A673 (cell line): ENCODE measurements around the gene OR9A2. TPM values are rescaled to one million over a fixed set of nuclear protein-coding genes. Genes with fewer than 3 reads are reported as not detected.

ENCODE experiments used
- BruUV-seq: library from RNA; stranded (reverse); fragments of 400-500 nt; replicated peaks from 2 replicates; lab custom pipeline; 2021; lab: Mats Ljungman, UMichigan
- CTCF ChIA-PET: fragments of 300-600 bp; sonication (Branson Sonifier 250); formaldehyde crosslinking; loops from one replicate; lab custom pipeline; 2022; ENCODE audit warnings: antibody characterized with exemption; lab: Charles Lee
- POLR2A ChIA-PET: fragments of 300-600 bp; sonication (Branson Sonifier 250); formaldehyde crosslinking; loops from one replicate; lab custom pipeline; 2022; ENCODE audit warnings: antibody characterized with exemption; ENCODE audit not compliant: low non-redundant PET; lab: Charles Lee
- DNase-seq: peaks from one replicate; pipeline ENCODE4 v3.0.0-alpha.2; 2015; ENCODE audit warnings: low spot score
- H3K27ac ChIP-seq: fragments of 200-600 bp; sonication (generic); 2 replicates; pipeline ENCODE4 v1.5.1; 2016; ENCODE audit warnings: mixed run types, low read depth, mild to moderate bottlenecking, mixed read lengths, antibody characterized with exemption, low read length; ENCODE audit not compliant: poor library complexity, severe bottlenecking
- H3K27me3 ChIP-seq: fragments of 200-600 bp; sonication (generic); replicated peaks from 2 replicates; pipeline ENCODE4 v1.6.1; 2017; ENCODE audit warnings: mixed run types, low read depth, mild to moderate bottlenecking, mixed read lengths, antibody characterized with exemption, low read length; ENCODE audit not compliant: insufficient read depth, poor library complexity
- H3K36me3 ChIP-seq: fragments of 200-600 bp; sonication (generic); 2 replicates; pipeline ENCODE4 v1.6.1; 2016; ENCODE audit warnings: mixed run types, mild to moderate bottlenecking, mixed read lengths, antibody characterized with exemption, low read length; ENCODE audit not compliant: insufficient read depth, poor library complexity, severe bottlenecking
- H3K4me1 ChIP-seq: fragments of 200-600 bp; sonication (generic); 2 replicates; pipeline ENCODE4 v1.6.1; 2017; ENCODE audit warnings: mixed run types, mild to moderate bottlenecking, mixed read lengths, antibody characterized with exemption, low read length; ENCODE audit not compliant: insufficient read depth, poor library complexity, severe bottlenecking
- H3K4me3 ChIP-seq: fragments of 200-600 bp; sonication (generic); 2 replicates; pipeline ENCODE4 v1.5.1; 2016; ENCODE audit warnings: low read depth, mixed run types, mild to moderate bottlenecking, mixed read lengths, low read length; ENCODE audit not compliant: poor library complexity, severe bottlenecking
- H3K9me3 ChIP-seq: fragments of 200-600 bp; sonication (generic); 2 replicates; pipeline ENCODE4 v1.6.1; 2016; ENCODE audit warnings: mixed run types, low read depth, mild to moderate bottlenecking, mixed read lengths, antibody characterized with exemption, low read length; ENCODE audit not compliant: poor library complexity, severe bottlenecking
- EZH2 ChIP-seq: fragments of 200-600 bp; sonication (generic); IDR thresholded peaks from 2 replicates; pipeline ENCODE4 v1.6.1; 2017; ENCODE audit warnings: borderline replicate concordance, low read depth, mild to moderate bottlenecking, mixed read lengths, antibody characterized with exemption, low read length; ENCODE audit not compliant: poor library complexity, severe bottlenecking
- intact Hi-C: fragments of 100-400 bp; cut with micrococcal nuclease; formaldehyde crosslinking; loops from one replicate; pipeline ENCODE4 v1.10.0; 2022; ENCODE audit not compliant: unreplicated experiment
- total RNA-seq: library from RNA; stranded (reverse); gene quantifications from 2 replicates; pipeline ENCODE4 v1.2.3, GENCODE V29; 2021
- TF ChIP-seq, protein P1 (sequence below): fragments of 300-800, 200-600 bp; sonication (generic); conservative IDR thresholded peaks from 2 replicates; pipeline ENCODE4 v1.5.1; 2017; ENCODE audit warnings: low read depth, mild to moderate bottlenecking, antibody characterized with exemption, low read length, moderate library complexity, mixed read lengths

OR9A2 gene
- total RNA-seq, 1 experiment from 2014 or later: not detected

DNA sequence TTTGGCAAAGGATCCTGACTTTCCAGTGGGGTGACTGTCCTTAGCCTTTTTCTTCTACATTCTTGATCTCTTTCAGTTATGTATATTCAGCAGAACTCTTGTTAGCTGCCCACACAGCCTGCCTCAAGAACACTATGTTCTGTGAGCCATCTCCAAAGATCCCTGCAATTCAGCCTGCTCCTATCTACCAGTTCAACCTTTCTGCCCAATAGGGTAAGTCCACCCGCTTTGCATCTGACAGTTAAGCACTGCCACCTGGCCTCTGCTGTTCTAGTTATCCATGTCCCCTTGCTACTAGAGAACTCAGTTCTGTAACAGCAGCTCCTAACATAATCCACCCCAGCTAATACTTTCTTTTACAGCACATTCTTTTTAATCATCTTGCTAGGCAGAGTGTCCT lies 13.5 kb downstream of the OR9A2 start:
- intact Hi-C loops: no loop called here
- no peak overlapping the region for H3K27ac ChIP-seq
- H3K9me3 ChIP-seq: no peaks in the 10 kb centered on the region
- TF ChIP-seq, protein P1, sequence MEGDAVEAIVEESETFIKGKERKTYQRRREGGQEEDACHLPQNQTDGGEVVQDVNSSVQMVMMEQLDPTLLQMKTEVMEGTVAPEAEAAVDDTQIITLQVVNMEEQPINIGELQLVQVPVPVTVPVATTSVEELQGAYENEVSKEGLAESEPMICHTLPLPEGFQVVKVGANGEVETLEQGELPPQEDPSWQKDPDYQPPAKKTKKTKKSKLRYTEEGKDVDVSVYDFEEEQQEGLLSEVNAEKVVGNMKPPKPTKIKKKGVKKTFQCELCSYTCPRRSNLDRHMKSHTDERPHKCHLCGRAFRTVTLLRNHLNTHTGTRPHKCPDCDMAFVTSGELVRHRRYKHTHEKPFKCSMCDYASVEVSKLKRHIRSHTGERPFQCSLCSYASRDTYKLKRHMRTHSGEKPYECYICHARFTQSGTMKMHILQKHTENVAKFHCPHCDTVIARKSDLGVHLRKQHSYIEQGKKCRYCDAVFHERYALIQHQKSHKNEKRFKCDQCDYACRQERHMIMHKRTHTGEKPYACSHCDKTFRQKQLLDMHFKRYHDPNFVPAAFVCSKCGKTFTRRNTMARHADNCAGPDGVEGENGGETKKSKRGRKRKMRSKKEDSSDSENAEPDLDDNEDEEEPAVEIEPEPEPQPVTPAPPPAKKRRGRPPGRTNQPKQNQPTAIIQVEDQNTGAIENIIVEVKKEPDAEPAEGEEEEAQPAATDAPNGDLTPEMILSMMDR: no peak
- no peak for TF ChIP-seq EZH2
- H3K4me3 ChIP-seq: no peak overlapping the region
- H3K27me3 ChIP-seq: peaks cover 3% of the 10 kb centered on the region
- no peak for DNase-seq
- no peaks in the 10 kb centered on the region for H3K36me3 ChIP-seq
- BruUV-seq: no TSS peak
- H3K4me1 ChIP-seq: no peaks in the 10 kb centered on the region
- ChIA-PET CTCF (interaction anchor here (1.8 kb wide), 1 partner anchor 202 kb away, joined by 7 read pairs; no protein-coding TSS in a partner anchor), POLR2A (no interaction called here)

GRCh38 chr7:143012409-143012808 lies 14.5 kb downstream of the OR9A2 start:
- CTCF ChIA-PET: interaction anchor here (0.7 to 1.8 kb wide), 2 partner anchors 48 to 203 kb away, joined by 3 to 7 read pairs; no protein-coding TSS in a partner anchor
- no TSS peak for BruUV-seq

DNA sequence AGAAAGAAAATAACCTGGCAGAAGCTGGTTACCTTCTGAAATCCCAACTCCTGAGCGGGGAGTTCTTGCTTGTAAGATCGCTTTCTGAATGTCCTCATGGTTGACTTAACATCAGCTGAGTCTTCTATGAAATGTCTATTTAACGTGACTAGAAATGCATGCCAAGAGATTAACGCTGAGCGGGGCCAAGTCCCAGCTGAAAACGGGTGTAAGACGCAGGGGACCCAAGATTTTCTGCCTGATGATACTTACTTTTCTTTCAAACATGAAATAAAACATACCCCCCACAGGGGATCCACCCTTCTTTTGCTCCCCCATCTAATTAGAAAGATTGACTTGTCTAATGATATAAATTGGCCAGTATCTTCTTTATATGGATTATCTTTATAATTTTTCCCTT lies 14.9 kb downstream of the OR9A2 start:
- Histone ChIP-seq H3K27ac (no peak overlapping the region), H3K36me3 (no peaks in the 10 kb centered on the region), H3K4me3 (no peak overlapping the region), H3K9me3 (no peaks in the 10 kb centered on the region), H3K27me3 (peaks cover 3% of the 10 kb centered on the region), H3K4me1 (no peaks in the 10 kb centered on the region)
- ChIA-PET POLR2A (interaction anchor here (0.6 kb wide), 2 partner anchors 77 to 114 kb away, joined by 3 to 7 read pairs; no protein-coding TSS in a partner anchor), CTCF (interaction anchor here (0.7 to 1.8 kb wide), 2 partner anchors 49 to 203 kb away, joined by 3 to 7 read pairs; no protein-coding TSS in a partner anchor)
- BruUV-seq: no TSS peak
- TF ChIP-seq, protein P1: no peak
- no peak for TF ChIP-seq EZH2
- DNase-seq: peak; percentile 44
- intact Hi-C loops: no loop called here

More at GRCh38 chr7:143012409-143012808, 14.5 kb downstream of the OR9A2 start:
- Histone ChIP-seq H3K4me1 (no peaks in the 10 kb centered on the region), H3K4me3 (no peak overlapping the region), H3K27ac (no peak overlapping the region), H3K36me3 (no peaks in the 10 kb centered on the region), H3K9me3 (no peaks in the 10 kb centered on the region), H3K27me3 (peaks cover 3% of the 10 kb centered on the region)
- DNase-seq: no peak
- POLR2A ChIA-PET: no interaction called here
- TF ChIP-seq EZH2: no peak
- TF ChIP-seq, protein P1: no peak
- intact Hi-C loops: no loop called here
